GM13977 (cell line): ENCODE measurements around the gene RNF214.

Source experiments
- DNase-seq: peaks from one replicate; pipeline ENCODE4 v3.0.0; 2012; ENCODE audit warnings: low spot score
- CTCF ChIP-seq: IDR thresholded peaks from 2 replicates; pipeline ENCODE4 v1.5.1; 2012; ENCODE audit warnings: mild to moderate bottlenecking, control low read depth; ENCODE audit not compliant: insufficient read depth; ENCODE audit errors: extremely low read depth, missing control alignments
- in situ Hi-C: fragments of 300-500 bp; cut with MboI; formaldehyde crosslinking; loops from one replicate; pipeline ENCODE4 v1.12.0; 2022; ENCODE audit warnings: low sequenced_read_pairs, low pct_unique_long_range_greater_than_20kb, mixed read lengths, inconsistent platforms; ENCODE audit not compliant: unreplicated experiment

Gene RNF214

GRCh38 chr11:117230286-117230961, 2.0 kb upstream of the RNF214 start:
- peak; percentile 53 for DNase-seq
- TF ChIP-seq CTCF = no peak
- in situ Hi-C loops = loop anchor here (10.0 kb wide), 1 partner anchor 64 kb away; the partner anchor contains the start of gene BACE1-AS

- DNase-seq = no peak
- TF ChIP-seq CTCF = no peak
- in situ Hi-C loops = loop anchor here (10.0 kb wide), 1 partner anchor 64 kb away; the partner anchor contains the start of gene BACE1-AS
Observed at GRCh38 chr11:117230999-117231841, 1.3 kb upstream of the RNF214 start.

GRCh38 chr11:117231842-117232091, 704 bp upstream of the RNF214 start, which contains the start of gene PCSK7:
Gene PCSK7, minus strand, starts transcription at chr11:117232073. Its CDS starts 2,229 bp downstream, at chr11:117229844.
- TF ChIP-seq CTCF = no peak
- no peak for DNase-seq
- in situ Hi-C loops = loop anchor here (10.0 kb wide), 1 partner anchor 63 kb away; the partner anchor contains the start of gene BACE1-AS

- in situ Hi-C loops = loop anchor here (10.0 kb wide), 1 partner anchor 62 kb away; the partner anchor contains the start of gene BACE1-AS
- no peak for TF ChIP-seq CTCF
- peak; percentile 67 for DNase-seq
Observed at GRCh38 chr11:117232911-117233409, 489 bp downstream of the RNF214 start.

GRCh38 chr11:117238221-117238620, 5.8 kb downstream of the RNF214 start:
- TF ChIP-seq CTCF = no peak
- no peak for DNase-seq
- in situ Hi-C loops = loop anchor here (10.0 kb wide), 1 partner anchor 57 kb away; the partner anchor contains the start of gene BACE1-AS

- no peak for TF ChIP-seq CTCF
- no peak for DNase-seq
- in situ Hi-C loops = loop anchor here (10.0 kb wide), 1 partner anchor 56 kb away; the partner anchor contains the start of gene BACE1-AS
Observed at GRCh38 chr11:117239295-117239694, 6.8 kb downstream of the RNF214 start.
